AG08396 (cell line): Measurements from ENCODE around the gene SCARB1.

Source experiments
- DNase-seq: peaks from one replicate; pipeline ENCODE4 v3.0.0; 2012; ENCODE audit warnings: low spot score, mixed read lengths

The SCARB1 gene

GRCh38 chr12:124796303-124796960 lies 67.2 kb downstream of the SCARB1 start:
- DNase-seq = no peak

- no peak for DNase-seq
Observed at GRCh38 chr12:124795081-124795948, 68.3 kb downstream of the SCARB1 start.

- DNase-seq = no peak
Observed at GRCh38 chr12:124792961-124793441, 70.7 kb downstream of the SCARB1 start.

GRCh38 chr12:124792156-124792555 lies 71.5 kb downstream of the SCARB1 start:
- DNase-seq = no peak

GRCh38 chr12:124790650-124791400 lies 72.8 kb downstream of the SCARB1 start:
- DNase-seq = no peak

- DNase-seq = no peak
Observed at GRCh38 chr12:124788936-124789555, 74.6 kb downstream of the SCARB1 start.

GRCh38 chr12:124786061-124786964 lies 77.4 kb downstream of the SCARB1 start:
- DNase-seq = peak; percentile 96

- DNase-seq = no peak
Observed at GRCh38 chr12:124784871-124785572, 78.6 kb downstream of the SCARB1 start.

- no peak for DNase-seq
Observed at GRCh38 chr12:124783087-124783486, 80.6 kb downstream of the SCARB1 start.

GRCh38 chr12:124782132-124782531 lies 81.5 kb downstream of the SCARB1 start:
- no peak for DNase-seq

GRCh38 chr12:124780752-124781685 lies 82.6 kb downstream of the SCARB1 start:
- DNase-seq = no peak

- no peak for DNase-seq
Observed at GRCh38 chr12:124780336-124780735, 83.3 kb downstream of the SCARB1 start.

- no peak for DNase-seq
Observed at GRCh38 chr12:124779161-124780141, 84.2 kb downstream of the SCARB1 start.

GRCh38 chr12:124778411-124778810 lies 85.3 kb downstream of the SCARB1 start:
- no peak for DNase-seq

- no peak for DNase-seq
Observed at GRCh38 chr12:124777399-124778372, 86.0 kb downstream of the SCARB1 start.

- DNase-seq = no peak
Observed at GRCh38 chr12:124776125-124776513, 87.5 kb downstream of the SCARB1 start.
